K562 (cell line): ENCODE results near the gene PNKD. TPM values are rescaled to one million over a fixed set of nuclear protein-coding genes. Genes with fewer than 3 reads are reported as not detected.

Experiments used
- BRF2 ChIP-seq: IDR thresholded peaks from 3 replicates; pipeline ENCODE4 v1.6.1; 2011; ENCODE audit warnings: borderline replicate concordance, mild to moderate bottlenecking; ENCODE audit not compliant: insufficient read length, insufficient read depth
- C11orf30 ChIP-seq: fragments of 450-650 bp; IDR thresholded peaks from 2 replicates; pipeline ENCODE4 v1.6.1; 2016; ENCODE audit warnings: low read depth, mild to moderate bottlenecking
- NCOR1 ChIP-seq: fragments of 450-650 bp; IDR thresholded peaks from 2 replicates; pipeline ENCODE4 v1.6.1; 2016; ENCODE audit warnings: mild to moderate bottlenecking, moderate library complexity
- RREB1 ChIP-seq: fragments of 250-450 bp; sonication (Bioruptor Pico); IDR thresholded peaks from 2 replicates; pipeline ENCODE4 v1.4.0; 2020
- SMARCB1 ChIP-seq: IDR thresholded peaks from 2 replicates; pipeline ENCODE4 v1.6.1; 2011; ENCODE audit warnings: improper control_type of control experiment, low read depth; ENCODE audit not compliant: insufficient read length
- SRSF7 ChIP-seq: fragments of 200-400 bp; formaldehyde crosslinking; optimal IDR thresholded peaks from 2 replicates; pipeline ENCODE3; 2017; ENCODE audit warnings: mild to moderate bottlenecking, low read depth, low read length
- ZBTB5 ChIP-seq: fragments of 450-650 bp; IDR thresholded peaks from 2 replicates; pipeline ENCODE4 v1.6.1; 2017; ENCODE audit warnings: antibody characterized with exemption
- ZNF232 ChIP-seq: sonication (generic); formaldehyde crosslinking; IDR thresholded peaks from 2 replicates; pipeline ENCODE4 v1.8.0; 2022; ENCODE audit warnings: mild to moderate bottlenecking, missing genetic modification reagents
- ZNF316 ChIP-seq: fragments of 450-650 bp; IDR thresholded peaks from 2 replicates; pipeline ENCODE4 v1.6.1; 2016
- polyA plus RNA-seq, 8 experiments: library from polyadenylated mRNA; depleted of rRNA in 4 of 8; stranded (reverse) in 5 of 8; unstranded in 3 of 8; fragments of >200 nt; fragmentation: Nextera tagmentation in 2 of 8; fragmentation: Illumina TruSeq in 1 of 8; extraction: Ambion mirVana in 2 of 8; extraction: Trizol in 1 of 8; gene quantifications; 2 replicates each; pipeline versions ENCODE4 v1.2.1 to v1.2.3, GENCODE V29; 2011 to 2014; ENCODE audit warnings: inconsistent platforms in 1 of 8, missing spikeins in 1 of 8
- total RNA-seq, 7 experiments: library from RNA; depleted of rRNA in 6 of 7; stranded (reverse); fragments of >200 nt in 6 of 7; fragmentation: Illumina TruSeq in 2 of 7; extraction: Trizol in 2 of 7; gene quantifications; 2 replicates each; pipeline versions ENCODE4 v1.2.1 to v1.2.3, GENCODE V29; 2011 to 2021; ENCODE audit warnings: low replicate concordance in 1 of 7

PNKD gene
- total and polyA plus RNA-seq, 9 of the 15 experiments (the other 6 are each of a cell fraction or from before 2014, with no cell fraction given): 26.0 to 105 (median 60.1) TPM

- TF ChIP-seq RREB1 (CRISPR knock-in tag) (no peak), SMARCB1 (no peak), ZNF232 (no peak), NCOR1 (no peak), SRSF7 (no peak), ZBTB5 (no peak), BRF2 (no peak), C11orf30 (no peak), ZNF316 (no peak)
Measured at GRCh38 chr2:218266316-218266979, 3.9 kb upstream of the PNKD start (continued).
